SU-DHL-6 (cell line): ENCODE data around the gene PPM1H.

ENCODE experiments used
- CTCF ChIP-seq: fragments of 200-600 bp; sonication (generic); IDR thresholded peaks from one replicate; pipeline ENCODE4 v1.5.1; 2017; ENCODE audit warnings: antibody characterized with exemption, mild to moderate bottlenecking, low read length, moderate library complexity; ENCODE audit not compliant: insufficient read depth, poor library complexity, severe bottlenecking
- EZH2phosphoT487 ChIP-seq: fragments of 200-600 bp; sonication (generic), shearing (Covaris generic); conservative IDR thresholded peaks from 2 replicates; pipeline ENCODE4 v1.6.1; 2018; ENCODE audit warnings: mild to moderate bottlenecking, antibody characterized with exemption, low read length, moderate library complexity, mixed read lengths

- no peak for TF ChIP-seq CTCF
- TF ChIP-seq EZH2phosphoT487, result no peak
Measured at GRCh38 chr12:62694632-62695031, 240.3 kb downstream of the PPM1H start.
